GM10248 (cell line): ENCODE data around the gene HDAC4.

ENCODE experiments used
- CTCF ChIA-PET: fragments of 300-600 bp; sonication (Branson Sonifier 250); formaldehyde crosslinking; extraction: SDS; loops from one replicate; lab custom pipeline; 2021; ENCODE audit warnings: antibody characterized with exemption; lab: Yijun Ruan, JAX
- POLR2A ChIA-PET: fragments of 350-650 bp; sonication (Branson Sonifier 250); formaldehyde crosslinking; extraction: SDS; loops from one replicate; lab custom pipeline; 2020; ENCODE audit warnings: antibody characterized with exemption; lab: Yijun Ruan, JAX
- DNase-seq: peaks from one replicate; pipeline ENCODE4 v3.0.0; 2012; ENCODE audit errors: extremely low spot score
- TF ChIP-seq, protein P1 (sequence below): IDR thresholded peaks from 2 replicates; pipeline ENCODE4 v1.5.1; 2012; ENCODE audit warnings: mild to moderate bottlenecking, low read depth; ENCODE audit errors: extremely low read depth, missing control alignments, control extremely low read depth

The HDAC4 gene

DNA sequence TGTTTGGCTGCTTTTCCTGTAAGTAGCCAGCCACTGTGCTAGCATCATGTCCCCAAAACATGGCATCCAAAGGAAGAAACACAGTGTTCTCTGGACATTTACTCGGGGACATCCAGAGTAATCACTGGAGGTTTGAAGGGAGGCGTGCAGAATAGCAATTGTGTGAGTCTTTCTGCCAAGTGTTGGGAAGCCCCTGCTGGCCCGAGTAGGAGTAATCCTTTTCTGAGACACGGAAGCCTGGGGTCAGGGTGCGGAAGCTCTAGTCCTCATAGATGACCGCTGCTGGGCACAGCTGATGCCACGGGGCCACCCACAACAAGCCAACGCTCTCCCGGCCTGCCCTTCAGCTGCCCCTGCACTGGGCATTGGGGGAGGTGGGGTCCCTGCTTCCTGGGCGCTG lies 24.8 kb upstream of the HDAC4 start:
- DNase-seq = no peak
- CTCF ChIA-PET = no interaction called here
- POLR2A ChIA-PET = no interaction called here
- TF ChIP-seq, protein P1, sequence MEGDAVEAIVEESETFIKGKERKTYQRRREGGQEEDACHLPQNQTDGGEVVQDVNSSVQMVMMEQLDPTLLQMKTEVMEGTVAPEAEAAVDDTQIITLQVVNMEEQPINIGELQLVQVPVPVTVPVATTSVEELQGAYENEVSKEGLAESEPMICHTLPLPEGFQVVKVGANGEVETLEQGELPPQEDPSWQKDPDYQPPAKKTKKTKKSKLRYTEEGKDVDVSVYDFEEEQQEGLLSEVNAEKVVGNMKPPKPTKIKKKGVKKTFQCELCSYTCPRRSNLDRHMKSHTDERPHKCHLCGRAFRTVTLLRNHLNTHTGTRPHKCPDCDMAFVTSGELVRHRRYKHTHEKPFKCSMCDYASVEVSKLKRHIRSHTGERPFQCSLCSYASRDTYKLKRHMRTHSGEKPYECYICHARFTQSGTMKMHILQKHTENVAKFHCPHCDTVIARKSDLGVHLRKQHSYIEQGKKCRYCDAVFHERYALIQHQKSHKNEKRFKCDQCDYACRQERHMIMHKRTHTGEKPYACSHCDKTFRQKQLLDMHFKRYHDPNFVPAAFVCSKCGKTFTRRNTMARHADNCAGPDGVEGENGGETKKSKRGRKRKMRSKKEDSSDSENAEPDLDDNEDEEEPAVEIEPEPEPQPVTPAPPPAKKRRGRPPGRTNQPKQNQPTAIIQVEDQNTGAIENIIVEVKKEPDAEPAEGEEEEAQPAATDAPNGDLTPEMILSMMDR = no peak

DNA sequence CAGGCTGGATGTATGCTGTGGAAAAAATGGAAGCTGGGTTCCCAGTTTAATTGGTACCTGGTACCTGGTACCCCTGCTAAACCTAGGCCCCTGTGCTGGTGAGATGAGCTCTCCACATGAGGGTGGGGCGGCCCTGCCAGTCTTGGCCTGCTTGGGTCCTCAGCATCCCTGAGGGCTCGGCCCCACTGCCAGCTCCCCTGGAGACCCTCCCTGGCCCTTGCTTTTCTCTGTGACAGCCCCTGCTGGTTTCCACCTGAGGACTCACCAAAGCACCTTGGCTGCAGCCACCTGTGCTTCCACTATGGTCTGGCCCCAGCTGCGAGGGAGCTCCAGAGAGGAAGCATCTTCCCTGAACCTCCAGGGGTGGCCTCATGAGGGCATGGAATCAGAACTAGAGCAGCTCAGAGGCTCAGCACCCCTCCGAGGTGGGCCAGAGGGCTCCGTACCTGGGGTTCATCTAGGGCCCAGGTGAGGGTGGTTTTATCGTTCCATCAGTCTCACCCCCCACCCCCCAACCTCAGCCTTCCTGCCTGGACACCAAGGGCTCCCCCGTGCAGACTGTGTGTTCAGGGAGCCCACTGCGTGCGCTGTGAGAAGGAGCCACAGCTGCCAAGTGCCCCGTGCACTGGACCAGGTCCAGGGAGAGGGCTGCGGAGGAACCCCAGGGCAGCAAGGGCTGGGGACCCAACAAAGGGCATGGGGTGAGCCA lies 23.7 kb upstream of the HDAC4 start:
- ChIA-PET POLR2A (no interaction called here), CTCF (no interaction called here)
- TF ChIP-seq, protein P1 = no peak
- no peak for DNase-seq

DNA sequence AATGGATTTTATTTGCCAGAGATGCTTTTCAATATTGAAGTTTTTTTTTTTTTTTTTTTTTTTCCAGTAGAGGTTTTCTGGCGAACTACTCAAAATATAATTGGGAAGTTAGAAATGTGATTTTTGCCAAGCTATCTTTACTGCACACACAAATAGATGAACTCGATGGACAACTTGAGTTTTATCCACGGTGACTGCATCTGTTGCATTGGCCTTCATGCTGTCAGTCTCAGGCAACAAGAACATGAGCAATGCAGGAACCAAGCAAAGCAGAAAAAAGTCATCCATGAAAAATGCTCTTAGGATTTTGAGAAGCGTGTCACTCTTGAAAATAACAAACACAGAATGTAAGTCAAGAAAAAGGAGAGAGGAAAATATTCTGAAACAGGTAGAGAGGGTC lies 22.7 kb upstream of the HDAC4 start:
- CTCF ChIA-PET = no interaction called here
- POLR2A ChIA-PET = no interaction called here
- no peak for DNase-seq
- TF ChIP-seq, protein P1 = no peak

DNA sequence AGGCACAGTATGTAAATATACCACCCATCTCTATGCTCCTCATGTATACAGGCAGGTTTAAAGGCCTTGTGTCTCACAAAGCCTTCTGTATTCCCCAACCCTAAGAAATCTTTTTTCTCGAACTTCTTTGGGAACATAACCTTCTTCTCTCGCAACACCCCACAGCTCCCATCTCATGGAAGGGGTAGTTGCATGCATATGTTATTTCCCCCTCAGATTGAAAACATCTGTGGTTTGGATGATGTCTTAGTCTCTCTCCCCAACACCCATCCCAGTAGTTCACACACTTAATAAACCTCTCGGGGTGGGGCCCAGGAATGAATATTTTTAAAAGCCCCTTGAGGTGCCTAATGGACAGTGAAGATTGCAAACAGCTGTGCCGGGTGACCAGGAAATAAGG lies 21.0 kb upstream of the HDAC4 start:
- ChIA-PET POLR2A (no interaction called here), CTCF (no interaction called here)
- DNase-seq = no peak
- TF ChIP-seq, protein P1 = no peak

DNA sequence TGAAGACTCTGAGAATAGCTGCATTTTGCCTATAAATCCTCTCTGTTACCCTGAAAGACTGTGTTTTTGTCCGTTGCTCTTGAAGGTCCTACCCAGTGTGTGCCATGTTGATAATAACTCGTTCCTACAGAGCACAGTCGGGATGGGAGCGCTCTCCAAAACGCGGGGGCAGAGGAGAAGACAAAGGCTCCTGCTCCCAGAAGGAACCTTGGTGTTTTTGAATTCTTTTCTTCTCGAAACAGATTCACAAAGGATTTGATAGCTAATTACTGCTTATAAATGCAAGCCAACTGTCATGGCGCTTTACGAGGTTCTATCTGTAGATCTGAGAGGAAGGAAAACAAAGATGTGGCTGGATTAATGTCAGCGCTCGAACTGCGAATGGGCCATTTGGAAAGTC lies 19.3 kb upstream of the HDAC4 start:
- POLR2A ChIA-PET = no interaction called here
- CTCF ChIA-PET = no interaction called here
- TF ChIP-seq, protein P1 = no peak
- DNase-seq = no peak

DNA sequence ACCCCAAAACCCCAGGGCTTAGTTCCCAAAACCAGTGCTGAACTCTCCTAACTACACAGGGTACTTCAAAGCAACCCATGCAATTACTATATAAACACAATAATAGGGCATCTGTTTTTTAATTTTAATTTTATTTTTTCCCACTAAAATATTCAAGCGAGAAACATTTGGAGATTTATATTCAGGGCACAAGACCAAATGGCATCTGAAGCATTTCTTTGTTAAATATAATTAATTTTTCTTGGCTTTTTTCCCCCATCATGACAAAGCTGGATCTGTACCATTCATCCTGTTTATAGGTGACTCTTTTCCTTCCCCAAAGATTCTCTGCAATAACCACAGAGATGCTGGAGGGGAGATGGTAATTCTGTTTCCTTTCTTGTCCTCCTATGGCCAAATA lies 18.1 kb upstream of the HDAC4 start:
- no peak for DNase-seq
- ChIA-PET CTCF (no interaction called here), POLR2A (no interaction called here)
- TF ChIP-seq, protein P1 = no peak
